Measurements from ENCODE around the gene HS3ST1.

GRCh38 chr4:11441194-11441556, 12.5 kb upstream of the HS3ST1 start:
- TF ChIP-seq EP300 (IDR thresholded peaks at IDR 0.05; ENCODE audit: borderline replicate concordance) (no peak), TAF1 (IDR thresholded peaks at IDR 0.05; ENCODE audit: low read depth) (no peak), CREB1 (IDR thresholded peaks at IDR 0.05; ENCODE audit: low read depth) (no peak), RAD21 (IDR thresholded peaks at IDR 0.05; ENCODE audit: low read depth) (no peak), REST (IDR thresholded peaks at IDR 0.05; ENCODE audit: low read depth) (no peak), CEBPB (IDR thresholded peaks at IDR 0.05) (no peak), ZBTB7A (IDR thresholded peaks at IDR 0.05; ENCODE audit: low read depth) (no peak), NFIC (IDR thresholded peaks at IDR 0.05) (no peak)

Measured in Ishikawa (cell line).